Lower leg skin (tissue), 4 donors: ENCODE data around the gene PRSS21. TPM values are rescaled to one million over a fixed set of nuclear protein-coding genes. Genes with fewer than 3 reads are reported as not detected.

ENCODE experiments used
- DNase-seq, 2 donors: peaks; one replicate each; pipeline ENCODE4 v3.0.0-alpha.2; 2019; ENCODE audit warnings: low spot score in 2 of 2
- H3K4me3 ChIP-seq: fragments of 200-600 bp; sonication (generic); 2 replicates; pipeline ENCODE4 v1.5.1; 2017; ENCODE audit warnings: mild to moderate bottlenecking, low read depth; ENCODE audit not compliant: poor library complexity, severe bottlenecking
- POLR2A ChIP-seq, 2 donors: fragments of 450-650 bp; IDR thresholded peaks; one replicate each; pipeline ENCODE4 v1.6.1; 2016 to 2017; ENCODE audit warnings: antibody characterized with exemption in 2 of 2, mild to moderate bottlenecking in 1 of 2, moderate library complexity in 1 of 2
- WGBS, 2 donors: methylation state at CpG; one replicate each; pipeline ENCODE4 v1.1.5; 2018; 5-methylcytosine and 5-hydroxymethylcytosine counted together
- intact Hi-C: fragments of 100-400 bp; cut with DNase I; formaldehyde crosslinking; loops from one replicate; pipeline ENCODE4 v1.15.0; 2023; ENCODE audit warnings: low total_unique reads
- total RNA-seq, 4 donors: library from RNA; depleted of rRNA; stranded (reverse); fragments of >200 nt; gene quantifications; one replicate each; pipeline ENCODE4 v1.1.0, GENCODE V29; 2016
- TF ChIP-seq, protein P1 (sequence below), 3 donors: fragments of 450-650 bp; IDR thresholded peaks; one replicate each; pipeline ENCODE4 v1.5.1; 2016; ENCODE audit warnings: antibody characterized with exemption in 3 of 3, mild to moderate bottlenecking in 3 of 3, moderate library complexity in 2 of 3

The PRSS21 gene
- total RNA-seq, 4 donors from 2014 or later: 0.63 TPM; not detected in 3

DNA sequence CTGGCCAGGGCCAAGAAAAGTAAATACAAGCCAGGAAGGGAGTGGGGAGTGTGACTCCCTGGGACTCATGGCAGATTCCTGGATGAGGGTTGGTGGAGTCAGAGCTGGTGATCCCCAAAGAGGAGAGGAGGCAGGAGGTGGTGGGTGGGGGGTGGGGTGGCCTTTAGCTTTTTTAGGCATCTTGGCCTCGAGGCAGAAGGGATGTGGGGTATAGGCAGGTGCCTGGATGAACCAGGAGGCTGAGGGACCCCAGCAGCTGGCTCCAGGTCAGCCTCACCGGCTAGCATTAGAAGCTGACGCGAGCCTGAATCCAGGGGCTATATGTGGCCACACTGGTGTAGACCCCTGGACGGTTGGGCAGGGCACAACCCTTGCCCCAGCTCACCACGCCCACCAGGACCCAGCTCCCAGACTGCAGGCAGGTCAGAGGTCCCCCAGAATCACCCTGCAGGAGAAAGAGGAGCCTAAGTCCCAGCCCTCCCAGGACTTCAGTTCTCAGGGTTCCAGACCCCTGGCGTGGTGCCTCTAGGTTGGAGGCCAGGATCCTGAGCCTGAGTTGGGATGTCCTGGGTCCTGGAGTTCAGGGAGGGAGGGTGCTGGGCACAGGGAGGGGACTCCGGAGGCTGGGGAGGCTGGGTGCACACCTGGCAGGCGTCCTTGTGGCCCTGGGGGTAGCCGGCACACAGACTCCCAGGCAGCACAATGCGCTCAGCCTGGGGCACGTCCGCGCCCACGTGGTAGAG, 32.5 kb upstream of the PRSS21 start:
- no peak for TF ChIP-seq POLR2A (IDR thresholded peaks at IDR 0.05)
- TF ChIP-seq, protein P1, sequence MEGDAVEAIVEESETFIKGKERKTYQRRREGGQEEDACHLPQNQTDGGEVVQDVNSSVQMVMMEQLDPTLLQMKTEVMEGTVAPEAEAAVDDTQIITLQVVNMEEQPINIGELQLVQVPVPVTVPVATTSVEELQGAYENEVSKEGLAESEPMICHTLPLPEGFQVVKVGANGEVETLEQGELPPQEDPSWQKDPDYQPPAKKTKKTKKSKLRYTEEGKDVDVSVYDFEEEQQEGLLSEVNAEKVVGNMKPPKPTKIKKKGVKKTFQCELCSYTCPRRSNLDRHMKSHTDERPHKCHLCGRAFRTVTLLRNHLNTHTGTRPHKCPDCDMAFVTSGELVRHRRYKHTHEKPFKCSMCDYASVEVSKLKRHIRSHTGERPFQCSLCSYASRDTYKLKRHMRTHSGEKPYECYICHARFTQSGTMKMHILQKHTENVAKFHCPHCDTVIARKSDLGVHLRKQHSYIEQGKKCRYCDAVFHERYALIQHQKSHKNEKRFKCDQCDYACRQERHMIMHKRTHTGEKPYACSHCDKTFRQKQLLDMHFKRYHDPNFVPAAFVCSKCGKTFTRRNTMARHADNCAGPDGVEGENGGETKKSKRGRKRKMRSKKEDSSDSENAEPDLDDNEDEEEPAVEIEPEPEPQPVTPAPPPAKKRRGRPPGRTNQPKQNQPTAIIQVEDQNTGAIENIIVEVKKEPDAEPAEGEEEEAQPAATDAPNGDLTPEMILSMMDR (IDR thresholded peaks at IDR 0.05): no peak

DNA sequence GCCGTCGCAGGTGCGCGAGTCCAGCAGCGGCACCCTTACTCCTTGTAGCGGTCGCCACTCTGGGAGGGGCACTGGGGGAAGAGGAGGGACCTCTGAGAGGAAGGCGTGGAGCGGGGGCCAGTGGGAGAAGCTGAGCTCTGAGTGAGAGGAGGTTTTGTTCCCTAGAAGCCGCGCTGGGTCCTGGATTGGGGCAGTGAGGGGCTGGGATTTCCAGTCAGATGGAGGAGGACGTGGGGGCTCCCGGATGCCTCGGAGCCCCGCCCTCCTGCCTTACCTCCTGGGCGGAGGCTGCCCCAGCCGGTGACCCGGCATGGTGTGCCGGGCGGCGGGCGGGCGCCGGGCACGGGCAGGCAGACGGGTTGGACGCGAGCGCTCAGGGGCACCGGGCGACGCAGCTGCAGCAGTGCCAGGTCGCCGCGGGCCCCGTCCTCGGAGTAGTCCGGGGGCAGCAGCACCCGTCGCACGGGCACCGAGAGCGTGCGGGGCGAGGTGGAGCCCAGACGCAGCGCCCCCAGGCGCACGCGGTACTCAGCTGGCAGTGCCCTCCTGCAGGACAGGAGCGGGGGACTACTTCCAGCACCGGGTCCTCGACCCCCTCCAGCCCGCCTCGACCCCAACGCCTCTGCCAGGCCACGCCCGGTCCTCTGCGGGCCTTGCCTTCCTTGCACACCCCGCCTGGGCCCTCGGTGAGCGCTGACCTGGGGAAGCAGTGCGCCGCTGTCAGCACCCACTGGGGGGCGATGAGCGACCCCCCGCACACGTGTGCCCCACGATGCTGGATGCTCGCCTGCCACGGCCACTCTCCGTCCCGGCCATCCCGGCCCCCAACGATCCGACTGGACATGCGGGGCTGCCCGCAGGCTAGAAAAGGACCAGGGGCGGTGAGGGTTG, 31.7 kb upstream of the PRSS21 start:
- no peak for DNase-seq
- no peak overlapping the region for H3K4me3 ChIP-seq
- 17 to 20% methylated on average over 36 to 60 of the region's 79 CpGs for WGBS, 2 donors
- intact Hi-C loops: no loop called here
- TF ChIP-seq, protein P1 (IDR thresholded peaks at IDR 0.05): no peak
- no peak for TF ChIP-seq POLR2A (IDR thresholded peaks at IDR 0.05)

More for the DNA sequence above, 32.5 kb upstream of the PRSS21 start:
- intact Hi-C loops: no loop called here
- no peak for DNase-seq
- WGBS, 2 donors: 52 to 55% methylated on average over 12 to 15 of the region's 15 CpGs
- no peak overlapping the region for H3K4me3 ChIP-seq

DNA sequence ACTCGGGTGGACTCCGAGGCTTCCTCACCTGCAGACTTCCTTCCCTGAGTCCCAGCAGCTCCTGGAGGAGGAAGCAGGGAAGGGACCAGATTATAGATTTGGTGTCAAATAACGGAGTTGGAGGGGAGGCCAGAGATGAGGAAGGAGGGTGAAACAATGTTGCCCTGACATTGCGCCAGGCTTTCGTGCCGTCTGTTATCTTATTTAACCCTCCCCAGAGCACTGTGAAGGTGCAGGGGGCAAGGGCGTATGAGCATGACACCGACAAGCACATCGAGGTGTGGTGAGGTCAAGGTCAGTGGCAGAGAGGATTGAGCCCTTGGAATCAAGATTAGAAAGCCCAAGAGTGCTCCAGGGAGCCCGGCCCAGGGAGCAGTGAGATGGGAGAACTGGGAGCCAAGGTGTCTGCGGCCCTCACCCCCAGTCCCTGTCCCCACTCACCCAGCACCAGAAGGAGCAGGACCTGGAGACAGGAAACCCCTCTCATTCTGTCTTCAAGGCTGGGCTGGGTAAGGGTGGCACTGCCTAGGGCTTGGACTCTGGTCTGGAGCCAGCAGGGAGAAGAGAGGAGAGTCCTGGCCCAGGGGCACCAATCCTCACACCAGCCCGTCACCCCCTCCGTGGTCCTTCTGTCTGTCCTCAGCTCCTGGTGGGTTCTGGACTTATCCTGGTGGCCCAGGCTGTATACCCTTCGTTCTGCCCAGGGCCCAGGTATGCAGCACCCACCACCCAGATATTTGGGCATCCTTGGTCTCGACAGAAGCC, 30.8 kb upstream of the PRSS21 start:
- intact Hi-C loops: no loop called here
- no peak overlapping the region for H3K4me3 ChIP-seq
- DNase-seq: no peak
- TF ChIP-seq, protein P1 (IDR thresholded peaks at IDR 0.05): no peak
- TF ChIP-seq POLR2A (IDR thresholded peaks at IDR 0.05): no peak
- 59 to 62% methylated on average over 15 of the region's 15 CpGs for WGBS, 2 donors

DNA sequence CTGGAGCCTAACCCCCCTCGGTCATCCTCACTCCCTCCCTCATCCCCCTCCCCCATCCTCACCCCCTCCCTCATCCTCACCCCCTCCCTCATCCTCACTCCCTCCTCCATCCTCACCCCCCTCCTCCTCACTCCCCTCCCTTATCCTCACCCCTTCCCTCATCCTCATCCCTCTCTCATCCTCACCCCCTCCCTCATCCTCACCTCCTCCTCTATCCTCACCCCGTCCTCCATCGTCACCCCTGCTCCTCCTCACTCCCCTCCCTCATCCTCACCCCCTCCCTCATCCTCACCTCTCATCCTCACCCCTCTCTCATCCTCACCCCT, 30.2 kb upstream of the PRSS21 start:
- TF ChIP-seq POLR2A (IDR thresholded peaks at IDR 0.05): no peak
- TF ChIP-seq, protein P1 (IDR thresholded peaks at IDR 0.05): no peak
- WGBS, 2 donors: 56% methylated on average over 3 of the region's 3 CpGs
- intact Hi-C loops: no loop called here
- DNase-seq: no peak
- no peak overlapping the region for H3K4me3 ChIP-seq

DNA sequence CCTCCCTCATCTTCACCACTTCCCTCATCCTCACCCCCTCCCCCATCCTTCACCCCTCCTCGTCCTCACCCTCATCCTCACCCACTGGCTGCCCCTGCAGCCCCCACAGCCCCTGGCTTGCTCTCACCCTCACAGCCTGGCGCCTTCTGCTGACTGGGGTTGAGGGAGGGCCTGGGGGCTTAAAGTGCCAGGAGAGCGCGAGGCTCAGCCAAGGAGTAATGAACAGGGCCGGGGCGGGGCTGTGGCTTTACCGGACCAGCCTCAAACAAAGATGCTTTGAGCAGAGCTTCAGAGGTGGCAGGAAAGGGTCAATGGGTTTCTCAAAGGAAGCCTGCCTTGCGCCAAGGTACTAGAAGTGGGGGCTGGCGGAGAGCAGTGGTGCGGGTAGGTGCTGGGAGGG, 29.6 kb upstream of the PRSS21 start, which contains the start of gene PRSS33:
Gene PRSS33 (minus strand): TSS at position 155 of the 400 bp plus-strand sequence. CDS start 1,013 bp downstream, outside the sequence.
- no peak for TF ChIP-seq POLR2A (IDR thresholded peaks at IDR 0.05)
- TF ChIP-seq, protein P1 (IDR thresholded peaks at IDR 0.05): no peak
- no peak within 1 kb of the TSS for H3K4me3 ChIP-seq
- intact Hi-C loops: no loop called here
- DNase-seq: no peak
- 27 to 37% methylated on average over 9 of the region's 10 CpGs for WGBS, 2 donors
